HG02678 (cell line): ENCODE measurements around the gene FOXO3.

Experiments
- ATAC-seq: cut with Tn5 transposase; IDR thresholded peaks from one replicate; pipeline ENCODE4 v1.9.1; 2021; ENCODE audit warnings: mild to moderate bottlenecking, moderate library complexity; ENCODE audit not compliant: unreplicated experiment

FOXO3 gene

GRCh38 chr6:108626777-108627176 lies 66.1 kb downstream of the FOXO3 start:
- ATAC-seq = no peak

- ATAC-seq = no peak
Observed at GRCh38 chr6:108627692-108628550, 67.2 kb downstream of the FOXO3 start.

GRCh38 chr6:108630050-108630714 lies 69.5 kb downstream of the FOXO3 start:
- ATAC-seq = no peak

GRCh38 chr6:108632441-108632840 lies 71.7 kb downstream of the FOXO3 start:
- no peak for ATAC-seq

- ATAC-seq = no peak
Observed at GRCh38 chr6:108633436-108633835, 72.7 kb downstream of the FOXO3 start.

GRCh38 chr6:108635505-108636226 lies 74.9 kb downstream of the FOXO3 start:
- ATAC-seq = no peak

GRCh38 chr6:108637963-108638362 lies 77.2 kb downstream of the FOXO3 start:
- ATAC-seq = no peak

- no peak for ATAC-seq
Observed at GRCh38 chr6:108638993-108639392, 78.3 kb downstream of the FOXO3 start.

GRCh38 chr6:108640104-108640503 lies 79.4 kb downstream of the FOXO3 start:
- no peak for ATAC-seq

GRCh38 chr6:108643184-108643583 lies 82.5 kb downstream of the FOXO3 start:
- ATAC-seq = no peak

GRCh38 chr6:108644252-108644651 lies 83.5 kb downstream of the FOXO3 start:
- ATAC-seq = no peak

- no peak for ATAC-seq
Observed at GRCh38 chr6:108648191-108648590, 87.5 kb downstream of the FOXO3 start.

- ATAC-seq = no peak
Observed at GRCh38 chr6:108650325-108650724, 89.6 kb downstream of the FOXO3 start.

GRCh38 chr6:108650781-108651180 lies 90.1 kb downstream of the FOXO3 start:
- ATAC-seq = no peak

- ATAC-seq = no peak
Observed at GRCh38 chr6:108651340-108652227, 90.9 kb downstream of the FOXO3 start.

GRCh38 chr6:108652375-108652774 lies 91.7 kb downstream of the FOXO3 start:
- ATAC-seq = no peak

GRCh38 chr6:108653949-108654348 lies 93.2 kb downstream of the FOXO3 start:
- no peak for ATAC-seq

GRCh38 chr6:108654465-108655106 lies 93.9 kb downstream of the FOXO3 start:
- no peak for ATAC-seq

GRCh38 chr6:108655806-108656651 lies 95.3 kb downstream of the FOXO3 start:
- ATAC-seq = no peak
